Measurements from ENCODE around the gene SH3RF3.

The SH3RF3 gene

DNA sequence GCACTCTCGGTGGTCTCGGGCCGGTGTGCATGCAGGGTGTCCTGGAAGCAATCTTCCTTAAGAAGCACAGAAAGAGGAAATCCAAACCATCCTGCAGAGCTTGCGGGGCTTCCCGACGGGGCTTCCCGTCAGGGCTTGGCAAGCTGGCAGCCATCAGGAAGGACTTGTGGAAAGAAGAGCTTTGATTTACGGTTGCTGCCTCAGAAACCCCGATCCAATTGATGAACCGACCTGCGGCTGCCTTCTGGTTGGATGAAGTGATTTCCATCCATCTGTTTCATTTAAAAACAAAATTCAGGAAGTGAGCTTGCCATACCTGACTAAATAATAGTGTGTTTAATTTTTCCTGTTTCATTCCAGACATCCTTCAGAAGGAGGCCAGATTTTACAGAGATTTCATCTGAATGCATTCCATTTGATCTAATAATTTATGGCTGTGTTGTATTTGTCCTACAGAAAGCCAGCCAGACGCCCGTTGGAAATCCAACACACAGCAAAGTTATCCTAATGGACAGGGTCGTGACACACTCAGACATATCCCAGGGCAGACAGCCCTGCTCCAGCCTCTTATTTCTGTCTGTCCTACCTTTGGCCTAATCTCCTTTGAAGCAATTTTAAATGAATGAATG lies 343.4 kb downstream of the SH3RF3 start (continued):
- no peak for TF ChIP-seq POU6F1 (CRISPR knock-in tag; IDR thresholded peaks at IDR 0.05; ENCODE audit: borderline replicate concordance, low read depth)
- 0 out of 2 replicates have a peak, but pooled peaks have one; percentile 14 for TF ChIP-seq SNAI2 (CRISPR knock-in tag; IDR thresholded peaks at IDR 0.05)
- TF ChIP-seq, protein P1, sequence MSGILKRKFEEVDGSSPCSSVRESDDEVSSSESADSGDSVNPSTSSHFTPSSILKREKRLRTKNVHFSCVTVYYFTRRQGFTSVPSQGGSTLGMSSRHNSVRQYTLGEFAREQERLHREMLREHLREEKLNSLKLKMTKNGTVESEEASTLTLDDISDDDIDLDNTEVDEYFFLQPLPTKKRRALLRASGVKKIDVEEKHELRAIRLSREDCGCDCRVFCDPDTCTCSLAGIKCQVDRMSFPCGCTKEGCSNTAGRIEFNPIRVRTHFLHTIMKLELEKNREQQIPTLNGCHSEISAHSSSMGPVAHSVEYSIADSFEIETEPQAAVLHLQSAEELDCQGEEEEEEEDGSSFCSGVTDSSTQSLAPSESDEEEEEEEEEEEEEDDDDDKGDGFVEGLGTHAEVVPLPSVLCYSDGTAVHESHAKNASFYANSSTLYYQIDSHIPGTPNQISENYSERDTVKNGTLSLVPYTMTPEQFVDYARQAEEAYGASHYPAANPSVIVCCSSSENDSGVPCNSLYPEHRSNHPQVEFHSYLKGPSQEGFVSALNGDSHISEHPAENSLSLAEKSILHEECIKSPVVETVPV (CRISPR knock-in tag; IDR thresholded peaks at IDR 0.05), result no peak

DNA sequence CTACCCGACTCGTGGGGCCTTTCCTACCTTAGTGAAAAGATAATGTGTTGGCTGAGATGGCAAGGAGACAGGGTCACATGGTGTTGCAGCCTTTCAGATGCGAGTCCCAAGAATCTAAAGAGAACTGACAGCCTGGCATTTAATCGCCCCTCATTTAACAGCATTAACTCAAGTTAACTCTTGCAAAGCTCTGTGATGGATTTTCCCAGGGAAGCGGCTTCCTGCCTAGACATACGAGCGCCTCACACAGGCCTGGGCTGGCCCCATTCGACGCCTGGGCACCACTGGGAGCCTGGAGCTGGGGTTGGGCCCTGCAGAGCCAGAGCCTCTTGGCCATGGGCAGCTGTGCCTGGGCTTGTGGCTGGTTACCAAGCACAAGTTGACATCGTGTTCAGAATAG lies 344.0 kb downstream of the SH3RF3 start:
- TF ChIP-seq ISL1 (CRISPR knock-in tag; IDR thresholded peaks at IDR 0.05), result peak; percentile 35; the same call in 1 of the 2 replicates
- TF ChIP-seq TCF4 (CRISPR knock-in tag; IDR thresholded peaks at IDR 0.05; ENCODE audit: borderline replicate concordance), result no peak
- TF ChIP-seq ARNTL (CRISPR knock-in tag; IDR thresholded peaks at IDR 0.05; ENCODE audit: borderline replicate concordance, low read depth), result no peak
- TF ChIP-seq, protein P2, sequence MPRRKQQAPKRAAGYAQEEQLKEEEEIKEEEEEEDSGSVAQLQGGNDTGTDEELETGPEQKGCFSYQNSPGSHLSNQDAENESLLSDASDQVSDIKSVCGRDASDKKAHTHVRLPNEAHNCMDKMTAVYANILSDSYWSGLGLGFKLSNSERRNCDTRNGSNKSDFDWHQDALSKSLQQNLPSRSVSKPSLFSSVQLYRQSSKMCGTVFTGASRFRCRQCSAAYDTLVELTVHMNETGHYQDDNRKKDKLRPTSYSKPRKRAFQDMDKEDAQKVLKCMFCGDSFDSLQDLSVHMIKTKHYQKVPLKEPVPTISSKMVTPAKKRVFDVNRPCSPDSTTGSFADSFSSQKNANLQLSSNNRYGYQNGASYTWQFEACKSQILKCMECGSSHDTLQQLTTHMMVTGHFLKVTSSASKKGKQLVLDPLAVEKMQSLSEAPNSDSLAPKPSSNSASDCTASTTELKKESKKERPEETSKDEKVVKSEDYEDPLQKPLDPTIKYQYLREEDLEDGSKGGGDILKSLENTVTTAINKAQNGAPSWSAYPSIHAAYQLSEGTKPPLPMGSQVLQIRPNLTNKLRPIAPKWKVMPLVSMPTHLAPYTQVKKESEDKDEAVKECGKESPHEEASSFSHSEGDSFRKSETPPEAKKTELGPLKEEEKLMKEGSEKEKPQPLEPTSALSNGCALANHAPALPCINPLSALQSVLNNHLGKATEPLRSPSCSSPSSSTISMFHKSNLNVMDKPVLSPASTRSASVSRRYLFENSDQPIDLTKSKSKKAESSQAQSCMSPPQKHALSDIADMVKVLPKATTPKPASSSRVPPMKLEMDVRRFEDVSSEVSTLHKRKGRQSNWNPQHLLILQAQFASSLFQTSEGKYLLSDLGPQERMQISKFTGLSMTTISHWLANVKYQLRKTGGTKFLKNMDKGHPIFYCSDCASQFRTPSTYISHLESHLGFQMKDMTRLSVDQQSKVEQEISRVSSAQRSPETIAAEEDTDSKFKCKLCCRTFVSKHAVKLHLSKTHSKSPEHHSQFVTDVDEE (CRISPR knock-in tag; IDR thresholded peaks at IDR 0.05), result 0 out of 2 replicates have a peak, but pooled peaks have one; percentile 11
- TF ChIP-seq POU6F1 (CRISPR knock-in tag; IDR thresholded peaks at IDR 0.05; ENCODE audit: borderline replicate concordance, low read depth), result no peak
- ATAC-seq, result peak; percentile 81

GRCh38 chr2:109473616-109474318 lies 344.8 kb downstream of the SH3RF3 start:
- no peak for ATAC-seq
- TF ChIP-seq ESRRG (CRISPR knock-in tag; IDR thresholded peaks at IDR 0.05) (no peak), ZNF8 (CRISPR knock-in tag; IDR thresholded peaks at IDR 0.05) (no peak), POU6F1 (CRISPR knock-in tag; IDR thresholded peaks at IDR 0.05; ENCODE audit: borderline replicate concordance, low read depth) (no peak), ISL1 (CRISPR knock-in tag; IDR thresholded peaks at IDR 0.05) (no peak), PPARA (CRISPR knock-in tag; IDR thresholded peaks at IDR 0.05; ENCODE audit: borderline replicate concordance) (no peak), ZC3H10 (CRISPR knock-in tag; IDR thresholded peaks at IDR 0.05) (no peak), GLIS3 (CRISPR knock-in tag; IDR thresholded peaks at IDR 0.05) (no peak), PATZ1 (CRISPR knock-in tag; IDR thresholded peaks at IDR 0.05; ENCODE audit: borderline replicate concordance) (no peak), ZNF565 (CRISPR knock-in tag; conservative IDR thresholded peaks at IDR 0.05; ENCODE audit: low read depth) (no peak), ZNF70 (CRISPR knock-in tag; IDR thresholded peaks at IDR 0.05) (no peak)
- TF ChIP-seq, protein P2 (CRISPR knock-in tag; IDR thresholded peaks at IDR 0.05), result no peak
- TF ChIP-seq, protein P3, sequence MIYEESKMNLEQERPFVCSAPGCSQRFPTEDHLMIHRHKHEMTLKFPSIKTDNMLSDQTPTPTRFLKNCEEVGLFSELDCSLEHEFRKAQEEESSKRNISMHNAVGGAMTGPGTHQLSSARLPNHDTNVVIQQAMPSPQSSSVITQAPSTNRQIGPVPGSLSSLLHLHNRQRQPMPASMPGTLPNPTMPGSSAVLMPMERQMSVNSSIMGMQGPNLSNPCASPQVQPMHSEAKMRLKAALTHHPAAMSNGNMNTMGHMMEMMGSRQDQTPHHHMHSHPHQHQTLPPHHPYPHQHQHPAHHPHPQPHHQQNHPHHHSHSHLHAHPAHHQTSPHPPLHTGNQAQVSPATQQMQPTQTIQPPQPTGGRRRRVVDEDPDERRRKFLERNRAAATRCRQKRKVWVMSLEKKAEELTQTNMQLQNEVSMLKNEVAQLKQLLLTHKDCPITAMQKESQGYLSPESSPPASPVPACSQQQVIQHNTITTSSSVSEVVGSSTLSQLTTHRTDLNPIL (CRISPR knock-in tag; IDR thresholded peaks at IDR 0.05; ENCODE audit: low read depth), result no peak

All from SK-N-SH treated with all-trans-retinoic acid at 6 μM for 48 hours (cell line).